GM12892 (cell line): ENCODE data around the gene TFPI.

Experiments used
- POLR2A ChIP-seq: IDR thresholded peaks from 2 replicates; pipeline ENCODE4 v1.6.1; 2011; ENCODE audit warnings: low read depth, low read length, control low read depth
- POLR2AphosphoS5 ChIP-seq: IDR thresholded peaks from 2 replicates; pipeline ENCODE4 v1.6.1; 2011; ENCODE audit warnings: low read depth, low read length, control low read depth
- TAF1 ChIP-seq: IDR thresholded peaks from 2 replicates; pipeline ENCODE4 v1.6.1; 2011; ENCODE audit warnings: low read depth, mild to moderate bottlenecking, control low read depth, low read length, borderline replicate concordance

DNA sequence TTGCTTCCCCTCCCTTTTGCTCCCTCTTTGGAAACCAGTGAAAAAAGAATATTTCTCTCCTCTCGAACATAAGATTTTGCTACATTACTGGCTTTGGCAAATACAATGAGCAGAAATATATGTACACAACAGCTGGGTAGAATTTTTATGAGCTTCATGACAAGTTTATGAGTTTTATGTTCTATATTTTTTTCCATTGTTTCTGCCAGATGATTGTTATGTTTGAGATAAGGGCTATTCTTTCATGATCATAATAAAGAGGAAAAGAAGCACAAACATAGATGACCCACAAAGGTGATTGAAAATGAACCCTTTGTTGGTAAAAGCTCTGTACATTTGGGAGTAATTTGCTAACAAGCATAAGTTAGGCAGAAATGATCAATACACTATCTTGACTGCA lies 14.8 kb upstream of the TFPI start:
- TF ChIP-seq TAF1 (no peak), POLR2AphosphoS5 (no peak), POLR2A (no peak)
